GM12878 (cell line): ENCODE results near the gene KIAA1217.

Experiments
- GABPA ChIP-seq: IDR thresholded peaks from 2 replicates; pipeline ENCODE4 v1.6.1; 2014; ENCODE audit warnings: antibody characterized with exemption, low read depth, mild to moderate bottlenecking, inconsistent platforms
- POLR2AphosphoS5 ChIP-seq: IDR thresholded peaks from 2 replicates; pipeline ENCODE4 v1.6.1; 2011; ENCODE audit warnings: mild to moderate bottlenecking, low read length, inconsistent platforms
- ZNF24 ChIP-seq: fragments of 450-650 bp; IDR thresholded peaks from 2 replicates; pipeline ENCODE4 v1.6.1; 2017; ENCODE audit warnings: antibody characterized with exemption, mild to moderate bottlenecking
- ZSCAN29 ChIP-seq: fragments of 450-650 bp; IDR thresholded peaks from 2 replicates; pipeline ENCODE4 v1.6.1; 2017; ENCODE audit warnings: mild to moderate bottlenecking, moderate library complexity
- TF ChIP-seq, protein P1 (sequence below): IDR thresholded peaks from 2 replicates; pipeline ENCODE4 v1.6.1; 2011; ENCODE audit warnings: low read depth, mild to moderate bottlenecking, low read length, moderate library complexity, borderline replicate concordance; ENCODE audit errors: extremely low read depth
- TF ChIP-seq, protein P2 (sequence below), 3 experiments: IDR thresholded peaks in 2 of 3; conservative IDR thresholded peaks in 1 of 3; 2 replicates each; pipeline ENCODE4 v1.5.1; 2011; ENCODE audit warnings: low read depth in 3 of 3, low read length in 3 of 3, mild to moderate bottlenecking in 3 of 3, control low read depth in 2 of 3, moderate library complexity in 2 of 3, inconsistent platforms in 1 of 3, mixed read lengths in 1 of 3; ENCODE audit not compliant: control insufficient read depth in 2 of 3, insufficient read depth in 1 of 3; ENCODE audit errors: extremely low read depth in 1 of 3
- TF ChIP-seq, protein P3 (sequence below): IDR thresholded peaks from 2 replicates; pipeline ENCODE4 v1.6.1; 2011; ENCODE audit warnings: borderline replicate concordance, low read depth, mild to moderate bottlenecking, moderate library complexity, mixed read lengths, low read length; ENCODE audit not compliant: insufficient read depth; ENCODE audit errors: extremely low read length

- TF ChIP-seq, protein P1, sequence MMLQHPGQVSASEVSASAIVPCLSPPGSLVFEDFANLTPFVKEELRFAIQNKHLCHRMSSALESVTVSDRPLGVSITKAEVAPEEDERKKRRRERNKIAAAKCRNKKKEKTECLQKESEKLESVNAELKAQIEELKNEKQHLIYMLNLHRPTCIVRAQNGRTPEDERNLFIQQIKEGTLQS: no peak
- TF ChIP-seq, protein P2, sequence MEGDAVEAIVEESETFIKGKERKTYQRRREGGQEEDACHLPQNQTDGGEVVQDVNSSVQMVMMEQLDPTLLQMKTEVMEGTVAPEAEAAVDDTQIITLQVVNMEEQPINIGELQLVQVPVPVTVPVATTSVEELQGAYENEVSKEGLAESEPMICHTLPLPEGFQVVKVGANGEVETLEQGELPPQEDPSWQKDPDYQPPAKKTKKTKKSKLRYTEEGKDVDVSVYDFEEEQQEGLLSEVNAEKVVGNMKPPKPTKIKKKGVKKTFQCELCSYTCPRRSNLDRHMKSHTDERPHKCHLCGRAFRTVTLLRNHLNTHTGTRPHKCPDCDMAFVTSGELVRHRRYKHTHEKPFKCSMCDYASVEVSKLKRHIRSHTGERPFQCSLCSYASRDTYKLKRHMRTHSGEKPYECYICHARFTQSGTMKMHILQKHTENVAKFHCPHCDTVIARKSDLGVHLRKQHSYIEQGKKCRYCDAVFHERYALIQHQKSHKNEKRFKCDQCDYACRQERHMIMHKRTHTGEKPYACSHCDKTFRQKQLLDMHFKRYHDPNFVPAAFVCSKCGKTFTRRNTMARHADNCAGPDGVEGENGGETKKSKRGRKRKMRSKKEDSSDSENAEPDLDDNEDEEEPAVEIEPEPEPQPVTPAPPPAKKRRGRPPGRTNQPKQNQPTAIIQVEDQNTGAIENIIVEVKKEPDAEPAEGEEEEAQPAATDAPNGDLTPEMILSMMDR (IDR thresholded peaks at IDR 0.05 in 2 of 3, conservative IDR thresholded peaks at IDR 0.05 in 1 of 3; ENCODE audit: control insufficient read depth in 2 of 3, extremely low read depth in 1 of 3, insufficient read depth in 1 of 3, low read depth in 3 of 3, low read length in 3 of 3): no peak
- TF ChIP-seq POLR2AphosphoS5 (no peak), GABPA (no peak), ZSCAN29 (no peak), ZNF24 (no peak)
- TF ChIP-seq, protein P3, sequence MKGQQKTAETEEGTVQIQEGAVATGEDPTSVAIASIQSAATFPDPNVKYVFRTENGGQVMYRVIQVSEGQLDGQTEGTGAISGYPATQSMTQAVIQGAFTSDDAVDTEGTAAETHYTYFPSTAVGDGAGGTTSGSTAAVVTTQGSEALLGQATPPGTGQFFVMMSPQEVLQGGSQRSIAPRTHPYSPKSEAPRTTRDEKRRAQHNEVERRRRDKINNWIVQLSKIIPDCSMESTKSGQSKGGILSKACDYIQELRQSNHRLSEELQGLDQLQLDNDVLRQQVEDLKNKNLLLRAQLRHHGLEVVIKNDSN: no peak
Observed at GRCh38 chr10:24448351-24448999, 239.5 kb downstream of the KIAA1217 start.
